NCI-H446 (cell line): ENCODE measurements around the gene NAPG.
"Not testable (repeated sequence)": the region's sequence is repeated elsewhere in the genome, so short reads cannot be mapped to it uniquely, and the experiment has no call there.

ENCODE experiments used
- DNase-seq, 2 experiments: peaks; one replicate each; lab custom pipeline; 2025; lab: John Stamatoyannopoulos, UW

Gene NAPG

GRCh38 chr18:10525697-10526560 lies at the start of gene NAPG:
Gene NAPG (plus strand): TSS chr18:10526027. CDS start chr18:10526103, 76 bp downstream.
- DNase-seq, result peak; percentile 66 to 97

DNA sequence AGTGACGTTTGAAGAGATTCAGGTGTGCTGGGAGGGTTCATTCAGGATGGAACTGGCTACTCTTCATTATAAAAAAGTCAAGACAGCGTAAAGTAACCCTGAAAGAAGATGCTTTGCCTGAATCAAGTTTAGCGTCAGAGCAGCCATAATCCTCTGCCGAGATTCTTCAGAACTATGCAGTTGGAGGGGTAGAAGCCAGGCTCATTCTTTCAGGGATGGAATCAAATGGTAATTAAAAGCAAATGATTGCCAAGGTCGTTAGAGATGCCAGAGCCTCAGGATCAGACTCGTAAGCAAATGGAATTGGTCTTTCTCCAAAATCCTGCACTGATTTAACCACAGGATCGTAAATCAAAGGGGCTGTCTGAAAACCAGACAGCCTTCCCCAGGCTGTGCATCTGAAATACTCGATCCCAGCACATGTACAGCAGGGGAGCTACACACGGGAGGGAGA lies 49.5 kb upstream of the NAPG start:
- peak in 1 of 2 experiments; percentile 73 for DNase-seq

GRCh38 chr18:10477121-10477862 lies 48.5 kb upstream of the NAPG start:
- no peak for DNase-seq

- no peak for DNase-seq
These were observed 48.0 kb upstream of the NAPG start for GRCh38 chr18:10477863-10478260.

GRCh38 chr18:10481831-10482230 lies 44.0 kb upstream of the NAPG start:
- no peak for DNase-seq

- DNase-seq, result no peak
These were observed 43.4 kb upstream of the NAPG start for GRCh38 chr18:10482363-10482984.

GRCh38 chr18:10482985-10483949 lies 42.6 kb upstream of the NAPG start:
- DNase-seq, result no peak

GRCh38 chr18:10485475-10485874 lies 40.4 kb upstream of the NAPG start:
- no peak for DNase-seq

- DNase-seq, result no peak
These were observed 39.5 kb upstream of the NAPG start for GRCh38 chr18:10486362-10486761.

GRCh38 chr18:10487154-10487553 lies 38.7 kb upstream of the NAPG start:
- no peak for DNase-seq

- DNase-seq, result no peak
These were observed 37.8 kb upstream of the NAPG start for GRCh38 chr18:10488017-10488416.

DNA sequence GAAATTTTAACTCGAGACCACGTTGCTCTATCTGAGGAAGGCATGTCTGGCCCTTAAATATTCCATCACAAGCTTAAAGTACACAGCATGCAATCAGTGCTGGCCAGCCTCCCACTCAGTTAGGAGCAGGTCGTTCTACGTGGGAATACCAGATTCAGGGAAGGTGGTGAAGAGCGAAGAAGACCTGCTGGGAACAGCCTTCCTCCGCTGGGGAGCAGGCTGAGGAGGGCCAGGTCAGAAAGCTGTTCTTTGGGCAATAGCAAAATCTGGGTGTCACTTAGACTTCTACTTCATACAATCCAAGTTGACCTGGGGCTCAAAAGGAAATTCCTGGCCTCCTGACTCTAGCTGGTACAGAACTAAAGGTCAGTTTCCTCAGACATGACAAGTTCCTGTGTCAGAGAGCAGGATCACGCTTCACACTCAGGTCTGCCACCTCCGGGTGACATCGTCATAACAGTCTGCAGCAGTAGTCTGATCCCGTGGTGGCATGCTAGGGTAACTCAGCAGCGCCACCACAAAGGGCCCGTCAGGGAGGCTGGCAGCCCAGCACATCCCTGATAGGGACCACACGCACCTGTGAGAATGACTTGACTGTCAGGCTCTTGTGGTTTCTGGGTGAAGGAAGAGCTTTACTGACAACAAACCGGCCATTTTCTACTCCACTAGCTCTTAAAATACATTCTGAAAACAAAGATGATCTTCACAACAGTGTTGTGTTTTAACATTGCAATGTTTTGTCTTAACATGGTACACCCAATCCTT lies 35.2 kb upstream of the NAPG start:
- no peak for DNase-seq

GRCh38 chr18:10495936-10496335 lies 29.9 kb upstream of the NAPG start:
- no peak for DNase-seq

DNA sequence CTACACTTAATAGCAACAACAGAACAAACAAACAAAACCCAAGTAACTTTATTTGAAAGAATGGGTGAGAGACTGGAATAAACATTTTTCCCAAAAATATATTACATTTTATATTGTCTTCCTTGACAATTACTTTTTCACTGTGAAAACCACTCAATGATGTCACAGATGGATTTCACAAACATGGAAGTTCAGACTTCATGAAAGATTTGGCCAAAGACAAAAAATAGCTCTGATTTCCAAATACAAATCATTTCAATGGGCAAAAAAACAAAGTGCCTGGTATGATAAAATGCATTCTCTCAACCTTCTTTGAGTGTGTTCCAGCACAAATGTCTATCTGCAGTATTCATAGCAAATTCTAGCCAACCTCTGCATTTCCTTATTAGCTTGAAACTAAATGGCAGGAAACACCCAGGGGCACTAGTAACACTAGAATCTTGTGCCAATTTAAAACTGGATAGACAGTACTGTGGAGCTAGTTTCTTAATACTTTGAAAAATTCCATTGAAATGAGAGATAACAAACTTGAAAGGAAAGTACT lies 28.5 kb upstream of the NAPG start:
- DNase-seq, result no peak

DNA sequence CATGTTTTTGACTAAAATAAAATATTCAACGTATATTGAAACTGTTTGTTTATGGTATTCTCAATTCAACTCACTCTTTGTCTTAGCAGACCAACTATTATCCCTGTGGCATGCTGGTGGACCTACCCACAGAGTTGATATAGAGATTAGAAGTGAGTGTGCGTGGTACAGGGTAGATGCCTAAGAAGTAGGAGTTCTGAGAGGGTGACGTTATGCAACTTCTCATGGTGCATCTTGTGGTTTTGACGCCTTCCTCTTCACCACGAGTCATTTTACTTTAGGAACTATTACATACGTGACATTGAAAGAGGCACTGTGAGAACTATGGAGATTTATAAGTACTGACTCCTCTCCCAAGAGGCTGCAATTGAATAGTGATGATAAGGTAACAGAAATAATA lies 26.6 kb upstream of the NAPG start:
- no peak for DNase-seq

DNA sequence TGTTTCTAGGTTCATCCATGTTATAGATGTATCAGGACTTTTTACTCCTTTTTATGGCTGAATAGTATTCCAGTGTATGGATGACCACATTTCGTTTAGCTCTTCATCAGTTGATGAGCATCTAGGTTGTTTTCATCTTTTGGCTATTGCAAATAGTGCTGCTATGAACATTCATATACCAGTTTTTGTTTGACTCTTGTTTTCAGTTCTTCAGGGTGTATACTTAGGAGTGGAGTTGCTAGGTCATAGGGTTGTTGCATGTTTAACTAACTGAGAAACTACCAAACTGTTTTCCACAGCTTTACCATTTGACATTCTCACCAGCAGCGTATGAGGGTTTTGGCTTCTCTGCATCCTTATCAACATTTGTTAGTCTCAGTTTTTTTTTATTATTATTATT lies 25.8 kb upstream of the NAPG start:
- no peak for DNase-seq

- DNase-seq, result no peak
These were observed 21.1 kb upstream of the NAPG start for GRCh38 chr18:10504723-10505122.

DNA sequence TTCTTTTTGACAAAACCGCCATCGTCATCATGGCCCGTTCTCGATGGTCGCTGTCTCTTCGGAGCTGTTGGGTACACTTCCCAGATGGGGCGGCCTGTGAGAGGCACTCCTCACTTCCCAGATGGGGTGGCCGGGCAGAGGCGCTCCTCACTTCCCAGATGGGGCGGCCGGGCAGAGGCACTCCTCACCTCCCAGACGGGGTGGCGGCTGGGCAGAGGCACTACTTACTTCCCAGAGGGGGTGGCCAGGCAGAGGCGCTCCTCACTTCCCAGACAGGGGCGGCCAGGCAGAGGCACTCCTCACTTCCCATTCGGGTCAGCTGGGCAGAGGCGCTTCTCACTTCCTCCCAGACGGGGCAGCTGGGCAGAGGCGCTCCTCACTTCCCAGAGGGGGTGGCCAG lies 19.9 kb upstream of the NAPG start:
- DNase-seq, result not testable (repeated sequence)

DNA sequence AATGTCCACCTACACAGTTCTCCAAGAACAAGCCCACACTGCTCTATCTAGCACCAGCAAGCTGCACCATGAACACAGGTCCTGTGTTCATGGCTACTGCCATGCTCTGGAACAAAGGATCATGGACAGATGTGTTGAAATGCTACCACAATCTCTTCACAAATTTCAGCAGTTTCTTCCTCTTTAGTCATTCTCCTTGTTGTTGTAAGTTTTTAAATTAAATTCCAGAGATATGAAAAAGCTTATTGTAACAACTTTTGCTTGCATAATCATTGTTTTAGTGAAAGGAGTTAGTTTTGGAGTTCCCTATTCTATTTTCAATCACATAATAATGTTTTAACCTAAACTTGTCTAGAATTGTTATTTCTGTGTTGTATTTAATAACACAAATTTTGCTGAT lies 17.2 kb upstream of the NAPG start:
- DNase-seq, result no peak

DNA sequence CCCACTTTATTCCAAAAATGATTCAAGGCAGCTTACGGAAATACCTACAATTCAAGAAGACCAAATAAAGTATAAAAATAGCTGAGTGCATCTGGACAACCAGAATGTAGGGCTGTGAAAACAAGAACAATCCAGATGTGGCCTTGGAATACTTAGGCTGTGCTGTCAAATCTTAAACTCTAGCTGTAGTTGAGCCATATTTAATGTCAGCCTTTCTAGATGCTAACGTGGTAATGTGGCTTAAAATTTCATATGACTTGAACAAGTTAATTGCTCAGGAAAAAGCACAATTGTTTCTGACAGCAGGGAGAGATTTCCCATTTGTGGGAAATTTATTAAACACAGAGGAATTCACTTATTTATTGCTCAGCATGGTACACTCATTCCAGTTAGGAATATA lies 14.6 kb upstream of the NAPG start:
- DNase-seq, result no peak
